Activated CD4-positive, alpha-beta T cell treated with anti-CD3 and anti-CD28 coated beads, Interleukin-2, amount 10 ng/mL, durations not matched to agents 7 days and 5 days (primary cell): ENCODE measurements around the gene PDGFA. TPM values are rescaled to one million over a fixed set of nuclear protein-coding genes. Genes with fewer than 3 reads are reported as not detected.

Source experiments
- CTCF ChIA-PET: fragments of 350-600 bp; sonication (Branson Sonifier 250); formaldehyde crosslinking; loops from one replicate; lab custom pipeline; 2021; ENCODE audit warnings: antibody characterized with exemption; lab: Charles Lee
- POLR2A ChIA-PET: fragments of 350-600 bp; sonication (Branson Sonifier 250); formaldehyde crosslinking; loops from one replicate; lab custom pipeline; 2021; ENCODE audit warnings: antibody characterized with exemption; lab: Charles Lee
- DNase-seq: peaks from one replicate; pipeline ENCODE4 v3.0.0-alpha.2; 2020
- H3K27ac Mint-ChIP-seq: one replicate; pipeline ENCODE4 v1.8.0; 2021; ENCODE audit warnings: mild to moderate bottlenecking, moderate library complexity, mixed read lengths
- H3K27me3 Mint-ChIP-seq: one replicate; pipeline ENCODE4 v1.8.0; 2021; ENCODE audit warnings: mixed read lengths
- H3K36me3 Mint-ChIP-seq: one replicate; pipeline ENCODE4 v1.8.0; 2021; ENCODE audit warnings: low read depth, mixed read lengths
- H3K4me1 Mint-ChIP-seq: one replicate; pipeline ENCODE4 v1.8.0; 2021; ENCODE audit warnings: mixed read lengths
- H3K4me3 Mint-ChIP-seq: one replicate; pipeline ENCODE4 v1.8.0; 2021; ENCODE audit warnings: mild to moderate bottlenecking, moderate library complexity, mixed read lengths
- H3K9me3 Mint-ChIP-seq: one replicate; pipeline ENCODE4 v1.8.0; 2021; ENCODE audit warnings: mixed read lengths
- total RNA-seq, 2 experiments: library from RNA; stranded (reverse); gene quantifications; one replicate each; pipeline ENCODE4 v1.2.3, GENCODE V29; 2021

PDGFA gene
- total RNA-seq, 2 experiments from 2014 or later = 0.37 to 0.46 TPM

GRCh38 chr7:460374-461116 is 59.1 kb downstream of the PDGFA start:
- CTCF ChIA-PET = interaction anchor here (1.2 kb wide), 2 partner anchors 12 to 165 kb away, joined by 3 read pairs; no protein-coding TSS in a partner anchor
- H3K4me1 Mint-ChIP-seq = no peaks in the 10 kb centered on the region
- no peaks in the 10 kb centered on the region for H3K27me3 Mint-ChIP-seq
- H3K4me3 Mint-ChIP-seq = no peak overlapping the region
- DNase-seq = no peak
- H3K9me3 Mint-ChIP-seq = no peaks in the 10 kb centered on the region
- H3K36me3 Mint-ChIP-seq = no peaks in the 10 kb centered on the region
- POLR2A ChIA-PET = no interaction called here
- no peak overlapping the region for H3K27ac Mint-ChIP-seq

GRCh38 chr7:459584-460373 is 59.9 kb downstream of the PDGFA start:
- no peak overlapping the region for H3K27ac Mint-ChIP-seq
- no peak overlapping the region for H3K4me3 Mint-ChIP-seq
- H3K27me3 Mint-ChIP-seq = no peaks in the 10 kb centered on the region
- no peaks in the 10 kb centered on the region for H3K9me3 Mint-ChIP-seq
- H3K4me1 Mint-ChIP-seq = no peaks in the 10 kb centered on the region
- DNase-seq = no peak
- POLR2A ChIA-PET = no interaction called here
- CTCF ChIA-PET = interaction anchor here (1.2 kb wide), 2 partner anchors 13 to 165 kb away, joined by 3 read pairs; no protein-coding TSS in a partner anchor
- no peaks in the 10 kb centered on the region for H3K36me3 Mint-ChIP-seq

DNA sequence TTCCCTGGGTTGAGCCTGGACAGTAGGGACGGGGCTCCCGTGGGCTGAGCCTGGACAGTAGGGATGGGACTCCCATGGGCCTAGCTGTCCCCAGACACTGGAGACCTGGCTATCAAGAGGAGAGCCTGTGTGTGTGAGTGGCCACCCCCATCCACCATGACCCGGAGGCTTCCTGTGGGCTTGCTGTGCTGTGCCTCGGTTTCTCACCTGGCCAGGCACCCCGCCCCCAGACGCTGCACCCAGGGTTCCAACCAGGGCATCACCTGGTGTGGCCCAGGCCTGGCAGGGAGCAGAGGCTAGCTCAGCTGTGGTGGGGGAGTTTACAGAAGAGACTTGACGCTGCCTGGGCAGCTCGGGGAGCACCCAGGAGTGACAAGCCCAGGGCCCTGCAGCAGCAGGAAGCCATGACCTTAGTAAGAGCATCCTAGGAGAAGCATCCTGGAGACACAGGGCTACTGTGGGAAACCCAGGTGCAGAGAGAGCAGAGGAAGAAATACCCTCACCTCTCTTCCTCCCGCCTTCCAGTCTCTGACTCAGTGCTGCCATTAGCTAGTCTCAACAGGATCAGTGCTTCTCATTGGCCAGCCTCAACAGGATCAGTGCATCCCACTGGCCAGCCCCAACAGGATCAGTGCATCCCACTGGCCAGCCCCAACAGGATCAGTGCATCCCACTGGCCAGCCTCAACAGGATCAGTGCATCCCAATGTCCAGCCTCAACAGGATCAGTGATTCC is 61.0 kb downstream of the PDGFA start:
- DNase-seq = no peak
- Mint-ChIP-seq H3K4me3 (no peak overlapping the region), H3K27me3 (no peaks in the 10 kb centered on the region), H3K9me3 (no peaks in the 10 kb centered on the region), H3K4me1 (no peaks in the 10 kb centered on the region), H3K27ac (no peak overlapping the region), H3K36me3 (no peaks in the 10 kb centered on the region)
- ChIA-PET CTCF (no interaction called here), POLR2A (no interaction called here)

- Mint-ChIP-seq H3K27ac (no peak overlapping the region), H3K9me3 (no peaks in the 10 kb centered on the region), H3K36me3 (no peaks in the 10 kb centered on the region), H3K27me3 (no peaks in the 10 kb centered on the region), H3K4me1 (no peaks in the 10 kb centered on the region), H3K4me3 (no peak overlapping the region)
- CTCF ChIA-PET = no interaction called here
- POLR2A ChIA-PET = no interaction called here
- DNase-seq = no peak
These were observed 61.7 kb downstream of the PDGFA start for GRCh38 chr7:457814-458510.

DNA sequence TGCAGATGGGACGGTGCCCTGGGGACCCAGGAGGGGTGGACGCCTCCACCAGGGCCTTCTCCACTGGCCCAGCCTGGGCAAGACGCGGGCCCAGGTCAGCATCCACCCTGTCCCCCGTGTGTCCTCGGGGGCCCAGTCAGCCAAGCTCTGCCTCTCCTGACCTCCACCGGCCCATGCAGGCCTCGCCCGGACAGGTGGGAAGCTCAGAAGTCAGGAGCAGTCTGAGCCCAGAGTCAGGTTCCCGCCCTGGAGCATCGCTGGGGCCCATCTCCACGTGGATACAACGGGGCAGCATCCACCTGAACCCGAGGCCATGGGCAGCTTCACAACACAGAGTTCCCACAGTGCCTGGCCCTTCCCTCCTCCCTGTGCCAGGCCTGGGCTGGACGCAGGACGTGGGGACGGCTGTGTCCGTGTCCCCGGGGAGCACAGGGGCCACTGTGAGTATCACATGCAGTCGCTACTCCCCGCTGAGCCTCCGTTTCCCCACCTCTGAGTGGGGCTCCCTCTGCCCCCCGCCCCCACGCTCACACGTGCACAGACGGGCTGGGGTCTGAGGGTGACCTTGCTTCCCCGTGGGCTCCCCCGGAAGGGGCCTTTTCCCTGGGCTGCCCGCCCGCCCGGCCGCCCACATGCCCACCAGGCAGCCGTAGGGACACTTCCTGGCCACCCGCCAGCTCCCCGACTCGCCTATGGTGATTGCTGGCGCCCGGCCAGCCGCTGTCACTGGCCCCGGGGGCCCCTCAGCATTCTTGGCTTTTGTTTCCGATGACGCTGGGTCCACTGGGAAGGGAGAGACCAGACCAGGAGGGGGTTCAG is 64.3 kb downstream of the PDGFA start:
- Mint-ChIP-seq H3K27me3 (peaks cover 6% of the 10 kb centered on the region), H3K9me3 (no peaks in the 10 kb centered on the region), H3K36me3 (no peaks in the 10 kb centered on the region), H3K4me3 (no peak overlapping the region), H3K27ac (no peak overlapping the region), H3K4me1 (peaks cover 6% of the 10 kb centered on the region)
- CTCF ChIA-PET = interaction anchor here (1.4 kb wide), 1 partner anchor 11 kb away, joined by 3 read pairs; no protein-coding TSS in a partner anchor
- no peak for DNase-seq
- POLR2A ChIA-PET = no interaction called here

DNA sequence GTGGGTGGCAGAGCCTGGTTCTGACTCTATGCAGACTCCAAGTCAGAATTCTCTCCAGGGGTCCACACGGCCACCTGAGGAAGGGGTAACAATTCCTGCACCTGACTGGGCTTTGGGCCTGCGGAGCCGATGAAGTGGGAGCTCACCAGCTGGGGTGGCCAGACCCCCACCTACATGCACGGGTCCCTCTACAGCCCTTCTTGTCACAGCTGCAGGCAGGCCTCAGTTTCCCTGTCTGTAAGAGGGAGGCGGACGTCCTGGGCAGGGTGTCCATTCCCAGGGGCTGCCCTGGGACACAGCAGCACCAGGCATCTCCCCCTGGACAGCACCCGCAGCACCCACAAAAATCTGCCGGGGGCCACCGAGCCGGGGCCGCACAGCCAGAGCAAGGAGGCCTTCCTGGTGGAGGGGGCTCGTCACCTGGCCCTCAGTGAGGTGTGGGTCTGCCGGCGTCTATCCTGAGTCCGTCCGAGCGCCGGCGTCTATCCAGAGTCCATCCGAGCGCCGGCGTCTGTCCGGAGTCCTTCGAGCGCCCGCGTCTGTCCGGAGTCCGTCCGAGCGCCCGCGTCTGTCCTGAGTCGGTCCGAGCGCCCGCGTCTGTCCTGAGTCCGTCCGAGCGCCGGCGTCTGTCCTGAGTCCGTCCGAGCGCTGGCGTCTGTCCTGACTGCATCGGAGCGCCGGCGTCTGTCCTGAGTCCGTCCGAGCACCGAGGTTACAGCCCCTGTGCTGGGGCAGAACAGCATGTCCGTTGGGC is 65.1 kb downstream of the PDGFA start:
- H3K4me1 Mint-ChIP-seq = peaks cover 6% of the 10 kb centered on the region
- peaks cover 6% of the 10 kb centered on the region for H3K27me3 Mint-ChIP-seq
- no peak overlapping the region for H3K4me3 Mint-ChIP-seq
- no peak overlapping the region for H3K27ac Mint-ChIP-seq
- CTCF ChIA-PET = interaction anchor here (1.4 kb wide), 1 partner anchor 11 kb away, joined by 3 read pairs; no protein-coding TSS in a partner anchor
- H3K9me3 Mint-ChIP-seq = no peaks in the 10 kb centered on the region
- no peak for DNase-seq
- no peaks in the 10 kb centered on the region for H3K36me3 Mint-ChIP-seq
- POLR2A ChIA-PET = no interaction called here

DNA sequence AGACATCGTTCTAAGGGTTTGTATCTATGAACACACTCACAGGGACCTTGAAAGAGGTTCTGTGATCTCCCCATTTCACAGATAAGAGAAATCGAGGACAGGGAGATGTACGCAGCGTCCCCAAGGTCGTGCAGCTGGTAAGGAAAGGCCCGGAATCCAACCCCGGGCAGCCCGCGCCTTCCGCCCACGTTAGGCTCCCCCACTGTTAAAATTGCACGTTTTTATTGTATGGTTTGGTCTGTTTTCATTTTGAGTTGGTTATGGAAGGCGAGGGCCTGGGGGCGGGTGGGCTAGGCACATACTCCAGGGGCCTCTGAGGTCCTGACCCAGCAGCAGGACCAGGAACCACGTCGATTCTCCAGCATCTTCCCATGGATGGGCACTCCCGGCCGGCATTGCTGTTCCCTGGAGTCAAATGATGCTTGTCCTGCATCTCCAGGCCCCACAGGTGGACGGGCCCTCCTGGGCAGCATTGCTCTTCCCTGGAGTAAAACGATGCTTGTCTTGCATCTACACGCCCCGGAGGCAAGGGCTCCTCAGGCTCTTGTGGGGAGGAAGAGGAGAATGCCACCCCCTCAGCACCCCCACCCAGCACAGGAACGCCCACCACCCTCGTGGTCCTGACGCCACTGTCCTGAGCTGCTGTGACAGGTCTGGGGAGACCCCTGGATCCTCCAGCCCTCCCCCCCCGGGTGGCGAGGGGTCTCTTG is 65.9 kb downstream of the PDGFA start:
- CTCF ChIA-PET = no interaction called here
- Mint-ChIP-seq H3K9me3 (no peaks in the 10 kb centered on the region), H3K4me3 (no peak overlapping the region), H3K27ac (no peak overlapping the region), H3K4me1 (peaks cover 6% of the 10 kb centered on the region), H3K36me3 (no peaks in the 10 kb centered on the region), H3K27me3 (peaks cover 8% of the 10 kb centered on the region)
- POLR2A ChIA-PET = no interaction called here
- DNase-seq = no peak

GRCh38 chr7:452791-453455 is 66.7 kb downstream of the PDGFA start:
- H3K4me3 Mint-ChIP-seq = no peak overlapping the region
- H3K4me1 Mint-ChIP-seq = peaks cover 6% of the 10 kb centered on the region
- DNase-seq = no peak
- no peaks in the 10 kb centered on the region for H3K36me3 Mint-ChIP-seq
- CTCF ChIA-PET = no interaction called here
- no peaks in the 10 kb centered on the region for H3K9me3 Mint-ChIP-seq
- H3K27me3 Mint-ChIP-seq = peaks cover 8% of the 10 kb centered on the region
- no peak overlapping the region for H3K27ac Mint-ChIP-seq
- POLR2A ChIA-PET = no interaction called here

DNA sequence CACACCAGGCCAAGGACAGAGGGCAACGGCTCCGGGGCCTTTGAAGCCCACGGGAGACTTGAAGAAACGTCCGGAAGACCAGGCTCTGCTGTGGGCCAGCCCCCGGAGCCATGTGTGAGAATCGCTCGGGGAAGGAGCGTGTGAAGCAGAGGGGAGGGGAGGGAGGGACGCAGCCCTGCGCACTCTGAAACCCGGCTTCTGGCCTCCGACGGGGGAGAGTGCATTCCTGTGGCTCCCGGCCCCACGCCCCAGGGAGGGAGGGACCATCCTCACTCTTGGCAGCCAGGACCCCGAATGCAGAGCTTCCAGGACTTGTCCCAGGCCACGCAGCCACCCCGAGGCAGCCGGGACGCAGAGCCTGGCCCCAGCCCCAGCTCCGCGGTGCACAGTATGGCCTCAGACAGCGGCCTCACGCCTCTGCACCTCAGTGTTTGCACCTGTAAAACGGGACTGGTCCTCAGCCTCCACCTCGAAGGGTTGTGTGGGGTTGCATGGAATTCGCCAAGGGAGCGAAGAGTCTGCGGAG is 67.4 kb downstream of the PDGFA start:
- Mint-ChIP-seq H3K27me3 (peaks cover 8% of the 10 kb centered on the region), H3K27ac (no peak overlapping the region)

More for the DNA sequence above, 67.4 kb downstream of the PDGFA start:
- no peak for DNase-seq
- peaks cover 6% of the 10 kb centered on the region for H3K4me1 Mint-ChIP-seq
- CTCF ChIA-PET = interaction anchor here (1.1 kb wide), 1 partner anchor 68 kb away, joined by 3 read pairs; no protein-coding TSS in a partner anchor
- H3K36me3 Mint-ChIP-seq = no peaks in the 10 kb centered on the region
- no peaks in the 10 kb centered on the region for H3K9me3 Mint-ChIP-seq
- POLR2A ChIA-PET = no interaction called here
- H3K4me3 Mint-ChIP-seq = no peak overlapping the region
